H1 (cell line): ENCODE data around the gene CA5A. TPM values are rescaled to one million over a fixed set of nuclear protein-coding genes. Genes with fewer than 3 reads are reported as not detected.
"Not testable (repeated sequence)": the region's sequence is repeated elsewhere in the genome, so short reads cannot be mapped to it uniquely, and the experiment has no call there.

Experiments
- CTCF ChIA-PET: fragments of 300-600 bp; sonication (Branson Sonifier 250); formaldehyde crosslinking; loops from one replicate; lab custom pipeline; 2021; ENCODE audit not compliant: partially characterized antibody; lab: Charles Lee
- POLR2A ChIA-PET: fragments of 300-600 bp; sonication (Branson Sonifier 250); formaldehyde crosslinking; loops from one replicate; lab custom pipeline; 2021; ENCODE audit warnings: inconsistent platforms; ENCODE audit not compliant: partially characterized antibody; lab: Charles Lee
- DNase-seq, 2 experiments: peaks; one replicate each; pipeline versions ENCODE4 v3.0.0 to v3.0.0-alpha.2; 2010 to 2022; ENCODE audit warnings: low spot score in 2 of 2, low read depth in 1 of 2, mixed read lengths in 1 of 2
- FAIRE-seq: peaks from 2 replicates; lab custom pipeline; 2011; peaks lifted over from hg19 to GRCh38; lab: Jason Lieb, UNC
- H2AFZ ChIP-seq: 2 replicates; pipeline ENCODE4 v1.8.1; 2012; ENCODE audit warnings: low read length, inconsistent platforms
- H2AK5ac ChIP-seq: 2 replicates; pipeline ENCODE4 v1.6.1; 2013; ENCODE audit warnings: low read depth, low read length
- H2BK120ac ChIP-seq: replicated peaks from 2 replicates; pipeline ENCODE3; 2013; ENCODE audit warnings: low read depth, low read length, inconsistent platforms
- H2BK12ac ChIP-seq: 2 replicates; pipeline ENCODE4 v1.6.1; 2013; ENCODE audit warnings: low read depth, low read length
- H2BK15ac ChIP-seq: 2 replicates; pipeline ENCODE4 v1.6.1; 2013; ENCODE audit warnings: low read length
- H2BK20ac ChIP-seq: 2 replicates; pipeline ENCODE4 v1.6.1; 2013; ENCODE audit warnings: low read length
- H2BK5ac ChIP-seq: 2 replicates; pipeline ENCODE4 v1.6.1; 2013; ENCODE audit warnings: low read depth, low read length
- H3K14ac ChIP-seq: 2 replicates; pipeline ENCODE4 v1.6.1; 2013; ENCODE audit warnings: inconsistent platforms; ENCODE audit not compliant: insufficient read length
- H3K18ac ChIP-seq: 2 replicates; pipeline ENCODE4 v1.6.1; 2013; ENCODE audit warnings: low read length; ENCODE audit errors: extremely low read depth
- H3K23ac ChIP-seq: 2 replicates; pipeline ENCODE4 v1.6.1; 2013; ENCODE audit warnings: inconsistent platforms; ENCODE audit not compliant: insufficient read length
- H3K23me2 ChIP-seq: 2 replicates; pipeline ENCODE4 v1.6.1; 2013; ENCODE audit warnings: low read depth, low read length
- H3K27ac ChIP-seq: 2 replicates; pipeline ENCODE4 v1.6.1; 2011; ENCODE audit warnings: low read depth, low read length, inconsistent platforms
- H3K27me3 ChIP-seq, 4 experiments: replicated peaks in 1 of 4; 1 replicate in 1 of 4; 2 replicates in 3 of 4; pipeline versions ENCODE4 v1.6.1 to v1.8.1; 2011 to 2013; ENCODE audit warnings: low read length in 3 of 4, mild to moderate bottlenecking in 3 of 4, inconsistent platforms in 2 of 4, mixed read lengths in 2 of 4, moderate library complexity in 1 of 4; ENCODE audit not compliant: control insufficient read depth in 3 of 4, insufficient read depth in 3 of 4; ENCODE audit errors: extremely low read depth in 1 of 4
- H3K36me3 ChIP-seq, 4 experiments: 2 replicates each; pipeline versions ENCODE4 v1.6.1 to v1.8.1; 2011 to 2013; ENCODE audit warnings: mild to moderate bottlenecking in 4 of 4, low read length in 3 of 4, moderate library complexity in 2 of 4, control low read depth in 1 of 4, inconsistent platforms in 1 of 4; ENCODE audit not compliant: insufficient read depth in 4 of 4, control insufficient read depth in 2 of 4
- H3K4ac ChIP-seq: replicated peaks from 2 replicates; pipeline ENCODE3; 2013; ENCODE audit warnings: low read length, low read depth, mixed read lengths, inconsistent platforms; ENCODE audit not compliant: insufficient read length
- H3K4me1 ChIP-seq, 4 experiments: replicated peaks in 1 of 4; 1 replicate in 1 of 4; 2 replicates in 3 of 4; pipeline versions ENCODE4 v1.6.1 to v1.8.1; 2011 to 2013; ENCODE audit warnings: low read length in 3 of 4, inconsistent platforms in 2 of 4, mixed read lengths in 1 of 4; ENCODE audit not compliant: insufficient read depth in 4 of 4, control insufficient read depth in 3 of 4
- H3K4me2 ChIP-seq, 2 experiments: 2 replicates each; pipeline versions ENCODE4 v1.6.1 to v1.8.1; 2011 to 2013; ENCODE audit warnings: low read depth in 2 of 2, low read length in 2 of 2, control low read depth in 1 of 2, inconsistent platforms in 1 of 2, mild to moderate bottlenecking in 1 of 2; ENCODE audit not compliant: insufficient read depth in 1 of 2
- H3K4me3 ChIP-seq, 4 experiments: fragments of 200-600, 300-600 bp in 1 of 4; sonication (generic), shearing (Covaris generic), sonication (Bioruptor Twin) in 1 of 4; 2 replicates each; pipeline versions ENCODE4 v1.5.1 to v1.8.1; 2011 to 2016; ENCODE audit warnings: low read length in 4 of 4, low read depth in 3 of 4, control low read depth in 2 of 4, inconsistent platforms in 2 of 4, mild to moderate bottlenecking in 2 of 4, mixed read lengths in 1 of 4, moderate library complexity in 1 of 4; ENCODE audit not compliant: insufficient read depth in 2 of 4; ENCODE audit errors: extremely low read depth in 1 of 4
- H3K56ac ChIP-seq: replicated peaks from 2 replicates; pipeline ENCODE3; 2013; ENCODE audit warnings: low read depth, mild to moderate bottlenecking, mixed read lengths, low read length, inconsistent platforms; ENCODE audit not compliant: insufficient read length
- H3K79me1 ChIP-seq: 2 replicates; pipeline ENCODE4 v1.6.1; 2013; ENCODE audit warnings: low read depth, low read length, control low read depth
- H3K79me2 ChIP-seq, 2 experiments: 2 replicates each; pipeline versions ENCODE4 v1.6.1 to v1.8.1; 2012 to 2013; ENCODE audit warnings: low read length in 2 of 2, mild to moderate bottlenecking in 2 of 2, inconsistent platforms in 1 of 2; ENCODE audit not compliant: insufficient read depth in 2 of 2, control insufficient read depth in 1 of 2
- H3K9ac ChIP-seq, 4 experiments: replicated peaks in 1 of 4; 1 replicate in 1 of 4; 2 replicates in 3 of 4; pipeline versions ENCODE4 v1.6.1 to v1.8.1; 2011 to 2013; ENCODE audit warnings: low read depth in 3 of 4, low read length in 3 of 4, control low read depth in 2 of 4, mild to moderate bottlenecking in 2 of 4, moderate library complexity in 2 of 4, inconsistent platforms in 1 of 4; ENCODE audit errors: extremely low read depth in 1 of 4
- H3K9me3 ChIP-seq, 2 experiments: 2 replicates each; pipeline versions ENCODE4 v1.6.1 to v1.8.1; 2012 to 2013; ENCODE audit warnings: mild to moderate bottlenecking in 2 of 2, moderate library complexity in 2 of 2, control low read depth in 1 of 2, inconsistent platforms in 1 of 2, low read depth in 1 of 2, low read length in 1 of 2, mixed read lengths in 1 of 2; ENCODE audit not compliant: insufficient read depth in 2 of 2
- H4K20me1 ChIP-seq, 2 experiments: replicated peaks in 1 of 2; 2 replicates each; pipeline versions ENCODE3 to v1.8.1; 2011 to 2013; ENCODE audit warnings: inconsistent platforms in 2 of 2, low read length in 2 of 2, mild to moderate bottlenecking in 1 of 2; ENCODE audit not compliant: insufficient read depth in 2 of 2, control insufficient read depth in 1 of 2
- H4K5ac ChIP-seq: 2 replicates; pipeline ENCODE4 v1.6.1; 2013; ENCODE audit warnings: low read length, low read depth, mixed read lengths, inconsistent platforms; ENCODE audit not compliant: insufficient read length
- H4K8ac ChIP-seq: 2 replicates; pipeline ENCODE4 v1.8.0; 2013; ENCODE audit warnings: mild to moderate bottlenecking, moderate library complexity, low read length, inconsistent platforms; ENCODE audit not compliant: insufficient read depth; ENCODE audit errors: extremely low read depth
- H4K91ac ChIP-seq: replicated peaks from 2 replicates; pipeline ENCODE3; 2013; ENCODE audit warnings: low read length, mixed read lengths, inconsistent platforms; ENCODE audit not compliant: insufficient read length
- WGBS, 2 experiments: shearing (Covaris generic) in 1 of 2; methylation state at CpG; one replicate each; pipeline versions ENCODE4 v1.1.6 to v1.1.7; 2013 to 2015; ENCODE audit warnings: low lambda C conversion rate in 2 of 2, mixed read lengths in 2 of 2, inconsistent platforms in 1 of 2, low coverage in 1 of 2, missing lambda C conversion rate in 1 of 2; ENCODE audit not compliant: insufficient replicate concordance in 2 of 2, insufficient coverage in 1 of 2, insufficient read length in 1 of 2; ENCODE audit errors: extremely low coverage in 1 of 2, missing lambda C conversion rate in 1 of 2; 5-methylcytosine and 5-hydroxymethylcytosine counted together
- polyA plus RNA-seq, 7 experiments: library from polyadenylated mRNA; depleted of rRNA in 3 of 7; stranded (reverse) in 5 of 7; unstranded in 2 of 7; fragments of >200 nt in 5 of 7; fragments of 200-250 nt in 2 of 7; gene quantifications; 1 replicate in 5 of 7; 2 replicates in 1 of 7; 4 replicates in 1 of 7; pipeline versions ENCODE4 v1.2.1 to v1.2.3, GENCODE V29; 2011 to 2013; ENCODE audit warnings: missing spikeins in 2 of 7, mixed read lengths in 2 of 7
- total RNA-seq: library from RNA; stranded (reverse); fragmentation: NEBNext Ultra II Directional; extraction: Animal tissue kit (Norgen Biotek cat#: 25700); gene quantifications from 2 replicates; pipeline ENCODE4 v1.2.1, GENCODE V29; 2021

Gene CA5A
- total and polyA plus RNA-seq, 2 of the 8 experiments (the other 6 are each of a cell fraction or from before 2014, with no cell fraction given), result not detected

- H3K14ac ChIP-seq, FAIRE-seq, POLR2A ChIA-PET, H4K91ac ChIP-seq, H3K23ac ChIP-seq, H2AK5ac ChIP-seq, H4K8ac ChIP-seq, H2BK20ac ChIP-seq, DNase-seq, H4K20me1 ChIP-seq, H3K4me1 ChIP-seq, H3K79me2 ChIP-seq, H3K4me3 ChIP-seq, H3K56ac ChIP-seq, H2BK120ac ChIP-seq, H3K27me3 ChIP-seq, H3K4me2 ChIP-seq, H2BK12ac ChIP-seq, H3K27ac ChIP-seq, H3K79me1 ChIP-seq, H3K9me3 ChIP-seq, H4K5ac ChIP-seq, H2AFZ ChIP-seq, H2BK5ac ChIP-seq, H3K4ac ChIP-seq, H3K9ac ChIP-seq, H3K23me2 ChIP-seq, H2BK15ac ChIP-seq, H3K18ac ChIP-seq: not testable (repeated sequence)
- H3K36me3 ChIP-seq, result peaks cover 2 to 11% (median 5%) of the 10 kb centered on the region in 4 experiments; a peak in 5 of 8 replicates
- CTCF ChIA-PET, result interaction anchor here (0.7 to 4.7 kb wide), 3 partner anchors 18 to 211 kb away, joined by 3 to 27 read pairs (median 3); no protein-coding TSS in a partner anchor
- 93% methylated on average over 5 of the region's 5 CpGs; no CpG with 5 or more reads in 1 of the 2 experiments for WGBS, 2 experiments
These were observed 49.2 kb upstream of the CA5A start for GRCh38 chr16:87985493-87985892.
